ENCODE data around the gene CCDC71L. TPM values are rescaled to one million over a fixed set of nuclear protein-coding genes. Genes with fewer than 3 reads are reported as not detected.

Gene CCDC71L
- polyA plus RNA-seq, 1 donor from 2014 or later, result 38.3 TPM

DNA sequence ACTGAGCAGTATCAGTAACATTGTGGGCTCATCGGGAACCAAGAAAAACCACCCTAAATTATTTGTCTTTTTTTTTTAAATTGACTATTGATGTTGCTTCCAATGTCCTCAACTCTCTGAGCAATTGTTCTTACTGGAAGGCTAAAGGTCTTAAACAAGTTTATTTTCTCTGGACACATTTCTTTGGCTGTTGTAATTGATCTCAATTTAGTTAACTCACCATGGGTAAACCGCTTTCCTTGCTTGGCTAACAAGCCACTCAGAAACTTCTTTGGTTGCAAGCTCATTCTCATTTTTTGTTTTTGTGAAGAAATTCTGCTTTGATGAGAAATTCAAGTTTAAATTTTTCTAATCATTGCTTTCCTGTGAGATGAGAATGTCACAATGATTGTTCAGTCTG, 25.5 kb downstream of the CCDC71L start:
- Histone ChIP-seq H3K9me2 (ENCODE audit: insufficient read depth, low read length) (no peaks in the 10 kb centered on the region), H3K27ac (ENCODE audit: low read length) (no peak overlapping the region), H3K27me3 (ENCODE audit: insufficient read depth, low read depth, low read length) (no peaks in the 10 kb centered on the region), H3K36me3 (ENCODE audit: insufficient read depth, low read length) (no peaks in the 10 kb centered on the region), H3K79me2 (replicated peaks; ENCODE audit: insufficient read depth, low read length) (no peaks in the 10 kb centered on the region), H2AFZ (ENCODE audit: low read depth, low read length) (no peak overlapping the region), H3F3A (ENCODE audit: insufficient read depth, low read length, poor library complexity, severe bottlenecking) (no peaks in the 10 kb centered on the region), H3K4me2 (ENCODE audit: low read length) (no peak overlapping the region), H3K4me3 (ENCODE audit: low read length) (no peak overlapping the region), H3K9me3 (ENCODE audit: low read length) (no peaks in the 10 kb centered on the region), H4K20me1 (ENCODE audit: insufficient read depth) (no peaks in the 10 kb centered on the region), H3K9ac (ENCODE audit: low read length) (no peak overlapping the region)
- TF ChIP-seq CTCF (IDR thresholded peaks at IDR 0.05; ENCODE audit: poor library complexity, severe bottlenecking) (no peak), POLR2AphosphoS5 (IDR thresholded peaks at IDR 0.05) (no peak), REST (IDR thresholded peaks at IDR 0.05; ENCODE audit: borderline replicate concordance) (no peak), EZH2 (IDR thresholded peaks at IDR 0.05; ENCODE audit: borderline replicate concordance, insufficient read depth, low read length, poor library complexity, severe bottlenecking) (no peak), RAD21 (conservative IDR thresholded peaks at IDR 0.05) (no peak), MXI1 (conservative IDR thresholded peaks at IDR 0.05; ENCODE audit: poor library complexity, severe bottlenecking) (no peak), EP300 (conservative IDR thresholded peaks at IDR 0.05; ENCODE audit: poor library complexity, severe bottlenecking) (no peak), TAF1 (IDR thresholded peaks at IDR 0.05; ENCODE audit: low read depth) (no peak)

DNA sequence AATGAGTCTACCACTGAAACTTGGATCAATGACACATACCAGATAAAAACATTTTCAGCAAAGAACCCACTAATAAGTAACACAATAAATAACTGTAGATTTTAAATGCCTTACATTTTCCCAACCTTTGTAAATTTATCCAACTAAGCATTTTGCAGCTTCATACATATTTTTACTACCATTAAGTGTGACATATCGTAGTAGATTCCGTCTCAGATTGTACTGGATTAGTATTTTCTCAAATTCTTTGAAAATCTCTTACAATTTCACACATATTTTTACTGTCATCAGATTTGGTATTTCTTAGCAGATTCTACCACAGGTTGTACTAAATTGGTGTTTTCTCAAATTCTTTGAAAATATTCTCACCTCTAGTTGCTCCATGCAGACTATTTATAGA, 26.0 kb downstream of the CCDC71L start:
- no peaks in the 10 kb centered on the region for H3K9me3 ChIP-seq (ENCODE audit: low read length)

More for the DNA sequence above, 26.0 kb downstream of the CCDC71L start:
- no peaks in the 10 kb centered on the region for H3K27me3 ChIP-seq (ENCODE audit: insufficient read depth, low read depth, low read length)
- no peaks in the 10 kb centered on the region for H3F3A ChIP-seq (ENCODE audit: insufficient read depth, low read length, poor library complexity, severe bottlenecking)
- H3K4me2 ChIP-seq (ENCODE audit: low read length), result no peak overlapping the region
- H3K9ac ChIP-seq (ENCODE audit: low read length), result no peak overlapping the region
- H3K79me2 ChIP-seq (replicated peaks; ENCODE audit: insufficient read depth, low read length), result no peaks in the 10 kb centered on the region
- no peak overlapping the region for H3K4me3 ChIP-seq (ENCODE audit: low read length)
- H2AFZ ChIP-seq (ENCODE audit: low read depth, low read length), result no peak overlapping the region
- H3K36me3 ChIP-seq (ENCODE audit: insufficient read depth, low read length), result no peaks in the 10 kb centered on the region
- TF ChIP-seq CTCF (IDR thresholded peaks at IDR 0.05; ENCODE audit: poor library complexity, severe bottlenecking) (no peak), MXI1 (conservative IDR thresholded peaks at IDR 0.05; ENCODE audit: poor library complexity, severe bottlenecking) (no peak), REST (IDR thresholded peaks at IDR 0.05; ENCODE audit: borderline replicate concordance) (no peak), EZH2 (IDR thresholded peaks at IDR 0.05; ENCODE audit: borderline replicate concordance, insufficient read depth, low read length, poor library complexity, severe bottlenecking) (no peak), SMC3 (conservative IDR thresholded peaks at IDR 0.05; ENCODE audit: poor library complexity) (no peak)
- H4K20me1 ChIP-seq (ENCODE audit: insufficient read depth), result no peaks in the 10 kb centered on the region
- H3K27ac ChIP-seq (ENCODE audit: low read length), result no peak overlapping the region
- H3K9me2 ChIP-seq (ENCODE audit: insufficient read depth, low read length), result no peaks in the 10 kb centered on the region
